Liver (tissue), 9 donors: ENCODE measurements around the gene PCDHGA7. TPM values are rescaled to one million over a fixed set of nuclear protein-coding genes. Genes with fewer than 3 reads are reported as not detected.
A peak's percentile ranks its signal among the peaks of the same experiment; 100 is the strongest.

Source experiments
- DNase-seq: peaks from one replicate; pipeline ENCODE4 v3.0.0-alpha.2; 2017; ENCODE audit warnings: low spot score
- H3K27ac ChIP-seq, 2 donors: one replicate each; pipeline ENCODE4 v1.7.0; 2013; ENCODE audit warnings: inconsistent platforms in 2 of 2, low read length in 2 of 2, control low read depth in 1 of 2, low read depth in 1 of 2, mild to moderate bottlenecking in 1 of 2
- H3K27me3 ChIP-seq, 4 donors: one replicate each; pipeline versions ENCODE4 v1.6.1 to v1.7.0; 2013; ENCODE audit warnings: low read length in 3 of 4, inconsistent platforms in 1 of 4, mild to moderate bottlenecking in 1 of 4, moderate library complexity in 1 of 4; ENCODE audit not compliant: control insufficient read depth in 4 of 4, insufficient read depth in 4 of 4
- H3K36me3 ChIP-seq, 4 donors: one replicate each; pipeline versions ENCODE4 v1.6.1 to v1.7.0; 2013; ENCODE audit warnings: low read length in 3 of 4, mild to moderate bottlenecking in 3 of 4, low read depth in 1 of 4, moderate library complexity in 1 of 4; ENCODE audit not compliant: control insufficient read depth in 4 of 4, insufficient read depth in 3 of 4
- H3K4me1 ChIP-seq, 4 donors: one replicate each; pipeline versions ENCODE4 v1.6.1 to v1.7.0; 2013; ENCODE audit warnings: low read length in 3 of 4, mild to moderate bottlenecking in 3 of 4, moderate library complexity in 1 of 4; ENCODE audit not compliant: control insufficient read depth in 4 of 4, insufficient read depth in 4 of 4
- H3K4me3 ChIP-seq, 3 donors: one replicate each; pipeline versions ENCODE4 v1.6.1 to v1.7.0; 2013; ENCODE audit warnings: low read length in 3 of 3, control low read depth in 1 of 3, low read depth in 1 of 3, mild to moderate bottlenecking in 1 of 3
- H3K9ac ChIP-seq, 2 donors: one replicate each; pipeline ENCODE4 v1.7.0; 2013; ENCODE audit warnings: low read length in 2 of 2, mild to moderate bottlenecking in 2 of 2, moderate library complexity in 2 of 2, control low read depth in 1 of 2, low read depth in 1 of 2
- H3K9me3 ChIP-seq, 4 donors: one replicate each; pipeline versions ENCODE4 v1.6.1 to v1.7.0; 2013; ENCODE audit warnings: low read length in 3 of 4; ENCODE audit not compliant: control insufficient read depth in 4 of 4
- CTCF ChIP-seq: fragments of 150-350 bp; IDR thresholded peaks from 2 replicates; pipeline ENCODE4 v1.5.1; 2017; ENCODE audit warnings: improper control_type of control experiment, low read depth, low read length; ENCODE audit not compliant: missing input control
- EGR1 ChIP-seq, 2 donors: IDR thresholded peaks; 2 replicates each; pipeline ENCODE4 v1.6.1; 2016 to 2018; ENCODE audit warnings: antibody characterized with exemption in 2 of 2, low read depth in 2 of 2
- FOXA1 ChIP-seq: IDR thresholded peaks from 2 replicates; pipeline ENCODE4 v1.6.1; 2016; ENCODE audit warnings: antibody characterized with exemption
- GABPA ChIP-seq, 2 donors: IDR thresholded peaks in 1 of 2; conservative IDR thresholded peaks in 1 of 2; 2 replicates each; pipeline ENCODE4 v1.6.1; 2016; ENCODE audit warnings: antibody characterized with exemption in 2 of 2, mild to moderate bottlenecking in 1 of 2, moderate library complexity in 1 of 2
- HNF4A ChIP-seq, 2 donors: conservative IDR thresholded peaks; 2 replicates each; pipeline ENCODE4 v1.6.1; 2016; ENCODE audit warnings: antibody characterized with exemption in 2 of 2, mild to moderate bottlenecking in 2 of 2
- HNF4G ChIP-seq: IDR thresholded peaks from 2 replicates; pipeline ENCODE4 v1.6.1; 2016; ENCODE audit warnings: antibody characterized with exemption
- JUND ChIP-seq, 2 donors: IDR thresholded peaks; 2 replicates each; pipeline ENCODE4 v1.6.1; 2016; ENCODE audit warnings: antibody characterized with exemption in 2 of 2
- NR2F2 ChIP-seq: IDR thresholded peaks from 2 replicates; pipeline ENCODE4 v1.6.1; 2016; ENCODE audit warnings: antibody characterized with exemption
- REST ChIP-seq: IDR thresholded peaks from 2 replicates; pipeline ENCODE4 v1.6.1; 2016; ENCODE audit warnings: antibody characterized with exemption, mild to moderate bottlenecking
- RXRA ChIP-seq, 2 donors: IDR thresholded peaks; 2 replicates each; pipeline ENCODE4 v1.6.1; 2017 to 2018; ENCODE audit warnings: antibody characterized with exemption in 2 of 2, mild to moderate bottlenecking in 1 of 2
- SP1 ChIP-seq: IDR thresholded peaks from 2 replicates; pipeline ENCODE4 v1.6.1; 2018; ENCODE audit warnings: antibody characterized with exemption, mild to moderate bottlenecking
- TAF1 ChIP-seq: conservative IDR thresholded peaks from 2 replicates; pipeline ENCODE4 v1.6.1; 2016; ENCODE audit warnings: antibody characterized with exemption, mild to moderate bottlenecking
- YY1 ChIP-seq: IDR thresholded peaks from 2 replicates; pipeline ENCODE4 v1.6.1; 2016; ENCODE audit warnings: antibody characterized with exemption, mild to moderate bottlenecking
- WGBS: extraction: QIAGEN DNeasy Blood & Tissue Kit; methylation state at CpG from one replicate; pipeline ENCODE4 v1.1.7; 2013; 5-methylcytosine and 5-hydroxymethylcytosine counted together
- polyA plus RNA-seq, 2 donors: library from polyadenylated mRNA; stranded (reverse) in 1 of 2; unstranded in 1 of 2; fragments of 200-250 nt in 1 of 2; fragments of >200 nt in 1 of 2; fragmentation: Nextera tagmentation in 1 of 2; extraction: Ambion mirVana in 1 of 2; gene quantifications; one replicate each; pipeline versions ENCODE4 v1.2.1 to v1.2.3, GENCODE V29; 2013 to 2015
- total RNA-seq, 2 donors: library from RNA; depleted of rRNA; stranded (reverse); fragments of >200 nt; gene quantifications; one replicate each; pipeline ENCODE4 v1.2.3, GENCODE V29; 2014
- TF ChIP-seq, protein P1 (sequence below): IDR thresholded peaks from 2 replicates; pipeline ENCODE4 v1.6.1; 2016; ENCODE audit warnings: antibody characterized with exemption
- TF ChIP-seq, protein P2 (sequence below): IDR thresholded peaks from 2 replicates; pipeline ENCODE4 v1.6.1; 2016; ENCODE audit warnings: antibody characterized with exemption
- donor health status: healthy.
- donor health status: healthy.
- donor health status: healthy.
- donor health status: healthy.
- donor health status: healthy.

The PCDHGA7 gene
- total and polyA plus RNA-seq, 4 donors = 0.19 to 0.67 (median 0.21) TPM

DNA sequence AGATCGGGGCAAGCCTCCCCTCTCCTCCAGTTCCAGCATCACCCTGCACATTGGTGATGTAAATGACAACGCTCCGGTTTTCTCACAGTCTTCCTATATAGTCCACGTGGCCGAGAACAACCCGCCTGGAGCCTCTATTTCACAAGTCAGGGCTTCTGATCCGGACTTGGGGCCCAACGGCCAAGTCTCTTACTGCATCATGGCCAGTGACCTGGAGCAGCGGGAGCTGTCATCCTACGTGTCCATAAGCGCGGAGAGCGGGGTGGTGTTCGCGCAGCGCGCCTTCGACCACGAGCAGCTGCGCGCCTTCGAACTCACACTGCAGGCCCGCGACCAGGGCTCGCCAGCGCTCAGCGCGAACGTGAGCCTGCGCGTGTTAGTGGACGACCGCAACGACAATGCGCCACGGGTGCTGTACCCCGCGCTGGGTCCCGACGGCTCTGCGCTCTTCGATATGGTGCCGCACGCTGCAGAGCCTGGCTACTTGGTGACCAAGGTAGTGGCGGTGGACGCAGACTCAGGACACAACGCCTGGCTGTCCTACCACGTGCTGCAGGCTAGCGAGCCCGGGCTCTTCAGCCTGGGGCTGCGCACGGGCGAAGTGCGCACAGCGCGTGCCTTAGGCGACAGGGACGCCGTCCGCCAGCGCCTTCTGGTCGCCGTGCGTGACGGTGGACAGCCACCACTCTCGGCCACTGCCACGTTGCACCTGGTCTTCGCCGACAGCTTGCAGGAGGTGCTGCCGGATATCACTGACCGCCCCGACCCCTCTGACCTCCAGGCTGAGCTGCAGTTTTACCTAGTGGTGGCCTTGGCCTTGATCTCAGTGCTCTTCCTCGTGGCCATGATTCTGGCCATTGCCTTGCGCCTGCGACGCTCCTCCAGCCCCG, 6.9 kb downstream of the PCDHGA7 start:
- no peak for DNase-seq
- Histone ChIP-seq H3K36me3 (peaks cover 0 to 6% (median 0%) of the 10 kb centered on the region in 4 donors), H3K4me3 (peak overlapping the region in 2 of 3 donors; percentile 42 to 44), H3K9me3 (peaks cover 40 to 85% (median 41%) of the 10 kb centered on the region in 4 donors), H3K9ac (no peak overlapping the region), H3K27ac (no peak overlapping the region), H3K27me3 (peaks cover 0 to 4% (median 0%) of the 10 kb centered on the region in 4 donors), H3K4me1 (peaks cover 0 to 4% (median 0%) of the 10 kb centered on the region in 4 donors)
- TF ChIP-seq NR2F2 = no peak
- TF ChIP-seq HNF4A (conservative IDR thresholded peaks at IDR 0.05) = no peak
- TF ChIP-seq REST = no peak
- TF ChIP-seq, protein P1, sequence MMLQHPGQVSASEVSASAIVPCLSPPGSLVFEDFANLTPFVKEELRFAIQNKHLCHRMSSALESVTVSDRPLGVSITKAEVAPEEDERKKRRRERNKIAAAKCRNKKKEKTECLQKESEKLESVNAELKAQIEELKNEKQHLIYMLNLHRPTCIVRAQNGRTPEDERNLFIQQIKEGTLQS = no peak
- no peak for TF ChIP-seq TAF1
- no peak for TF ChIP-seq YY1
- TF ChIP-seq SP1 = no peak
- TF ChIP-seq EGR1 (IDR thresholded peaks at IDR 0.05; ENCODE audit: low read depth in 2 of 2) = no peak
- TF ChIP-seq, protein P2, sequence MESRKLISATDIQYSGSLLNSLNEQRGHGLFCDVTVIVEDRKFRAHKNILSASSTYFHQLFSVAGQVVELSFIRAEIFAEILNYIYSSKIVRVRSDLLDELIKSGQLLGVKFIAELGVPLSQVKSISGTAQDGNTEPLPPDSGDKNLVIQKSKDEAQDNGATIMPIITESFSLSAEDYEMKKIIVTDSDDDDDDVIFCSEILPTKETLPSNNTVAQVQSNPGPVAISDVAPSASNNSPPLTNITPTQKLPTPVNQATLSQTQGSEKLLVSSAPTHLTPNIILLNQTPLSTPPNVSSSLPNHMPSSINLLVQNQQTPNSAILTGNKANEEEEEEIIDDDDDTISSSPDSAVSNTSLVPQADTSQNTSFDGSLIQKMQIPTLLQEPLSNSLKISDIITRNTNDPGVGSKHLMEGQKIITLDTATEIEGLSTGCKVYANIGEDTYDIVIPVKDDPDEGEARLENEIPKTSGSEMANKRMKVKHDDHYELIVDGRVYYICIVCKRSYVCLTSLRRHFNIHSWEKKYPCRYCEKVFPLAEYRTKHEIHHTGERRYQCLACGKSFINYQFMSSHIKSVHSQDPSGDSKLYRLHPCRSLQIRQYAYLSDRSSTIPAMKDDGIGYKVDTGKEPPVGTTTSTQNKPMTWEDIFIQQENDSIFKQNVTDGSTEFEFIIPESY = no peak
- no peak for TF ChIP-seq FOXA1
- TF ChIP-seq RXRA (IDR thresholded peaks at IDR 0.05) = no peak
- no peak for TF ChIP-seq GABPA (IDR thresholded peaks at IDR 0.05 in 1 of 2, conservative IDR thresholded peaks at IDR 0.05 in 1 of 2)
- no peak for TF ChIP-seq HNF4G
- no peak for TF ChIP-seq JUND (IDR thresholded peaks at IDR 0.05)
- TF ChIP-seq CTCF = no peak
- WGBS = 36% methylated on average over 77 of the region's 77 CpGs
